ENCODE results near the gene LRRC27. TPM values are rescaled to one million over a fixed set of nuclear protein-coding genes. Genes with fewer than 3 reads are reported as not detected.

Gene LRRC27
- total RNA-seq, 2 experiments from 2014 or later, result 13.0 to 17.3 TPM

GRCh38 chr10:132307823-132308586 lies 24.0 kb upstream of the LRRC27 start, which contains the start of gene STK32C:
Gene STK32C, minus strand, starts transcription at chr10:132307950. Its CDS starts 117 bp downstream, at chr10:132307833.
- Histone ChIP-seq H3K4me2 (ENCODE audit: low read length) (peak within 1 kb of the TSS; percentile 45), H3K4me3 (ENCODE audit: low read depth, low read length, poor library complexity, severe bottlenecking) (peak within 1 kb of the TSS; percentile 59), H4K20me1 (ENCODE audit: insufficient read depth, low read length) (no peaks in the 10 kb centered on the region), H3K79me2 (ENCODE audit: insufficient read depth, low read depth, low read length) (no peaks in the 10 kb centered on the region), H3K4me1 (ENCODE audit: insufficient read depth, low read length, poor library complexity, severe bottlenecking) (no peaks in the 10 kb centered on the region), H3K9me3 (ENCODE audit: low read length) (no peaks in the 10 kb centered on the region), H3K27ac (ENCODE audit: low read depth, low read length, poor library complexity, severe bottlenecking) (no peak within 1 kb of the TSS), H3K9me2 (ENCODE audit: insufficient read depth, low read length) (no peaks in the 10 kb centered on the region), H3K36me3 (ENCODE audit: insufficient read depth, low read length) (no peaks in the 10 kb centered on the region), H2AFZ (ENCODE audit: low read length) (no peak within 1 kb of the TSS)
- BruUV-seq (replicated peaks), result no TSS peak
- peak; percentile 82 for DNase-seq (ENCODE audit: low spot score)
- TF ChIP-seq EZH2phosphoT487 (IDR thresholded peaks at IDR 0.05; ENCODE audit: borderline replicate concordance, low read depth, low read length), result no peak
- TF ChIP-seq CTCF (conservative IDR thresholded peaks at IDR 0.05; ENCODE audit: low read length), result no peak
- POLR2A ChIA-PET, result interaction anchor here (0.6 kb wide), 1 partner anchor 207 kb away, joined by 5 read pairs; no protein-coding TSS in a partner anchor
- CTCF ChIA-PET (ENCODE audit: unreplicated experiment), result no interaction called here
- intact Hi-C loops (cut with micrococcal nuclease; ENCODE audit: unreplicated experiment), result no loop called here

- Histone ChIP-seq H3K9me2 (ENCODE audit: insufficient read depth, low read length) (no peaks in the 10 kb centered on the region), H3K79me2 (ENCODE audit: insufficient read depth, low read depth, low read length) (no peaks in the 10 kb centered on the region), H3K36me3 (ENCODE audit: insufficient read depth, low read length) (no peaks in the 10 kb centered on the region), H3K9me3 (ENCODE audit: low read length) (no peaks in the 10 kb centered on the region), H4K20me1 (ENCODE audit: insufficient read depth, low read length) (no peaks in the 10 kb centered on the region), H3K4me2 (ENCODE audit: low read length) (peak overlapping the region; percentile 45; the same call in 1 of the 2 replicates), H2AFZ (ENCODE audit: low read length) (no peak overlapping the region), H3K4me1 (ENCODE audit: insufficient read depth, low read length, poor library complexity, severe bottlenecking) (no peaks in the 10 kb centered on the region), H3K4me3 (ENCODE audit: low read depth, low read length, poor library complexity, severe bottlenecking) (peak overlapping the region; percentile 59), H3K27ac (ENCODE audit: low read depth, low read length, poor library complexity, severe bottlenecking) (no peak overlapping the region)
- intact Hi-C loops (cut with micrococcal nuclease; ENCODE audit: unreplicated experiment), result no loop called here
- TF ChIP-seq CTCF (conservative IDR thresholded peaks at IDR 0.05; ENCODE audit: low read length), result no peak
- TF ChIP-seq EZH2phosphoT487 (IDR thresholded peaks at IDR 0.05; ENCODE audit: borderline replicate concordance, low read depth, low read length), result no peak
- no TSS peak for BruUV-seq (replicated peaks)
- ChIA-PET CTCF (ENCODE audit: unreplicated experiment) (no interaction called here), POLR2A (interaction anchor here (0.6 kb wide), 1 partner anchor 146 kb away, joined by 3 read pairs; no protein-coding TSS in a partner anchor)
- DNase-seq (ENCODE audit: low spot score), result no peak
These were observed 23.2 kb upstream of the LRRC27 start for GRCh38 chr10:132308587-132309470.
